SK-N-SH treated with all-trans-retinoic acid at 6 μM for 48 hours (cell line): ENCODE data around the gene DSN1.

Source experiments
- ATAC-seq: fragments of 200-7000 bp; cut with Tn5 transposase; 3 replicates; pipeline ENCODE4 v1.9.1; 2020; ENCODE audit warnings: mild to moderate bottlenecking, moderate library complexity
- ARNTL ChIP-seq: fragments of 450-650 bp; formaldehyde crosslinking; IDR thresholded peaks from 2 replicates; pipeline ENCODE4 v1.5.0; 2020; ENCODE audit warnings: low read depth, mild to moderate bottlenecking, moderate library complexity, borderline replicate concordance
- BACH2 ChIP-seq: fragments of 250-450 bp; sonication (Bioruptor Pico); IDR thresholded peaks from 2 replicates; pipeline ENCODE4 v1.9.0; 2021; ENCODE audit warnings: mild to moderate bottlenecking, borderline replicate concordance
- CREB5 ChIP-seq: fragments of 250-450 bp; sonication (Bioruptor Pico); IDR thresholded peaks from 2 replicates; pipeline ENCODE4 v1.5.1; 2020; ENCODE audit warnings: low read depth, mild to moderate bottlenecking, moderate library complexity
- CSRNP3 ChIP-seq: fragments of 250-450 bp; sonication (Bioruptor Pico); IDR thresholded peaks from 2 replicates; pipeline ENCODE4 v1.5.1; 2021; ENCODE audit warnings: mild to moderate bottlenecking, moderate library complexity
- ESRRG ChIP-seq: fragments of 250-450 bp; sonication (Bioruptor Pico); IDR thresholded peaks from 2 replicates; pipeline ENCODE4 v1.6.1; 2021; ENCODE audit warnings: mild to moderate bottlenecking
- GLIS3 ChIP-seq: fragments of 250-450 bp; sonication (Bioruptor Pico); IDR thresholded peaks from 2 replicates; pipeline ENCODE4 v1.5.0; 2020; ENCODE audit warnings: mild to moderate bottlenecking, moderate library complexity
- PATZ1 ChIP-seq: fragments of 250-450 bp; sonication (Bioruptor Pico); IDR thresholded peaks from 2 replicates; pipeline ENCODE4 v1.8.0; 2020; ENCODE audit warnings: mild to moderate bottlenecking, moderate library complexity, borderline replicate concordance
- POU6F1 ChIP-seq: fragments of 250-450 bp; sonication (Bioruptor Pico); IDR thresholded peaks from 2 replicates; pipeline ENCODE4 v1.8.0; 2021; ENCODE audit warnings: low read depth, mild to moderate bottlenecking, moderate library complexity, borderline replicate concordance
- PPARA ChIP-seq: fragments of 250-450 bp; sonication (Bioruptor Pico); IDR thresholded peaks from 2 replicates; pipeline ENCODE4 v1.5.0; 2020; ENCODE audit warnings: mild to moderate bottlenecking, borderline replicate concordance
- RARB ChIP-seq: fragments of 250-450 bp; sonication (Bioruptor Pico); IDR thresholded peaks from 2 replicates; pipeline ENCODE4 v1.8.0; 2021; ENCODE audit warnings: mild to moderate bottlenecking, moderate library complexity
- SNAI2 ChIP-seq: fragments of 250-450 bp; sonication (Bioruptor Pico); IDR thresholded peaks from 2 replicates; pipeline ENCODE4 v1.5.0; 2020; ENCODE audit warnings: mild to moderate bottlenecking, moderate library complexity
- TCF4 ChIP-seq: fragments of 250-450 bp; sonication (Bioruptor Pico); IDR thresholded peaks from 2 replicates; pipeline ENCODE4 v1.8.0; 2021; ENCODE audit warnings: mild to moderate bottlenecking, moderate library complexity, borderline replicate concordance
- TSHZ2 ChIP-seq: fragments of 250-450 bp; sonication (Bioruptor Pico); IDR thresholded peaks from 2 replicates; pipeline ENCODE4 v1.5.0; 2020; ENCODE audit warnings: mild to moderate bottlenecking, moderate library complexity
- ZC3H10 ChIP-seq: fragments of 250-450 bp; sonication (Bioruptor Pico); IDR thresholded peaks from 2 replicates; pipeline ENCODE4 v1.5.1; 2021; ENCODE audit warnings: mild to moderate bottlenecking, moderate library complexity
- ZFP3 ChIP-seq: fragments of 250-450 bp; sonication (Bioruptor Pico); IDR thresholded peaks from 2 replicates; pipeline ENCODE4 v1.5.0; 2020; ENCODE audit warnings: mild to moderate bottlenecking, moderate library complexity
- ZFP30 ChIP-seq: fragments of 450-650 bp; formaldehyde crosslinking; IDR thresholded peaks from 2 replicates; pipeline ENCODE4 v1.5.0; 2022; ENCODE audit warnings: mild to moderate bottlenecking, moderate library complexity
- ZNF70 ChIP-seq: fragments of 450-650 bp; formaldehyde crosslinking; IDR thresholded peaks from 2 replicates; pipeline ENCODE4 v1.5.0; 2020; ENCODE audit warnings: mild to moderate bottlenecking, moderate library complexity
- ZNF8 ChIP-seq: fragments of 450-650 bp; formaldehyde crosslinking; IDR thresholded peaks from 2 replicates; pipeline ENCODE4 v1.5.0; 2020; ENCODE audit warnings: mild to moderate bottlenecking, moderate library complexity

DSN1 gene

GRCh38 chr20:36777576-36777975 is 4.0 kb upstream of the DSN1 start (continued):
- TF ChIP-seq TSHZ2 (CRISPR knock-in tag), result no peak
- no peak for TF ChIP-seq GLIS3 (CRISPR knock-in tag)
- TF ChIP-seq, all 23 proteins: peak for 0

GRCh38 chr20:36777167-36777566 is 3.6 kb upstream of the DSN1 start:
- ATAC-seq, result no peak
- no peak for TF ChIP-seq TSHZ2 (CRISPR knock-in tag)
- no peak for TF ChIP-seq TCF4
- no peak for TF ChIP-seq PATZ1 (CRISPR knock-in tag)
- TF ChIP-seq CSRNP3 (CRISPR knock-in tag), result no peak
- no peak for TF ChIP-seq PPARA (CRISPR knock-in tag)
- TF ChIP-seq ZFP30 (CRISPR knock-in tag), result no peak
- no peak for TF ChIP-seq POU6F1 (CRISPR knock-in tag)
- no peak for TF ChIP-seq BACH2 (CRISPR knock-in tag)
- TF ChIP-seq ARNTL (CRISPR knock-in tag), result no peak
- TF ChIP-seq ZNF70 (CRISPR knock-in tag), result no peak
- TF ChIP-seq ZNF8 (CRISPR knock-in tag), result no peak
- no peak for TF ChIP-seq RARB (CRISPR knock-in tag)
- no peak for TF ChIP-seq GLIS3 (CRISPR knock-in tag)
- TF ChIP-seq ZFP3 (CRISPR knock-in tag), result no peak

- ATAC-seq, result no peak
- no peak for TF ChIP-seq RARB (CRISPR knock-in tag)
- TF ChIP-seq ZNF70 (CRISPR knock-in tag), result no peak
- TF ChIP-seq GLIS3 (CRISPR knock-in tag), result no peak
- TF ChIP-seq SNAI2, result no peak
- TF ChIP-seq PPARA (CRISPR knock-in tag), result no peak
- no peak for TF ChIP-seq PATZ1 (CRISPR knock-in tag)
- no peak for TF ChIP-seq ESRRG (CRISPR knock-in tag)
- no peak for TF ChIP-seq CREB5 (CRISPR knock-in tag)
- no peak for TF ChIP-seq ZNF8 (CRISPR knock-in tag)
- no peak for TF ChIP-seq TCF4
- no peak for TF ChIP-seq CSRNP3 (CRISPR knock-in tag)
- no peak for TF ChIP-seq ZC3H10
- TF ChIP-seq, all 23 proteins: peak for 0
These were observed 2.3 kb upstream of the DSN1 start for GRCh38 chr20:36775826-36776225.
